GM21717 (cell line): ENCODE data around the gene DDHD1.
"Not testable (repeated sequence)": the region's sequence is repeated elsewhere in the genome, so short reads cannot be mapped to it uniquely, and the experiment has no call there.

ENCODE experiments used
- ATAC-seq: cut with Tn5 transposase; IDR thresholded peaks from one replicate; pipeline ENCODE4 v1.9.1; 2021; ENCODE audit warnings: mild to moderate bottlenecking, moderate library complexity; ENCODE audit not compliant: unreplicated experiment

DDHD1 gene

DNA sequence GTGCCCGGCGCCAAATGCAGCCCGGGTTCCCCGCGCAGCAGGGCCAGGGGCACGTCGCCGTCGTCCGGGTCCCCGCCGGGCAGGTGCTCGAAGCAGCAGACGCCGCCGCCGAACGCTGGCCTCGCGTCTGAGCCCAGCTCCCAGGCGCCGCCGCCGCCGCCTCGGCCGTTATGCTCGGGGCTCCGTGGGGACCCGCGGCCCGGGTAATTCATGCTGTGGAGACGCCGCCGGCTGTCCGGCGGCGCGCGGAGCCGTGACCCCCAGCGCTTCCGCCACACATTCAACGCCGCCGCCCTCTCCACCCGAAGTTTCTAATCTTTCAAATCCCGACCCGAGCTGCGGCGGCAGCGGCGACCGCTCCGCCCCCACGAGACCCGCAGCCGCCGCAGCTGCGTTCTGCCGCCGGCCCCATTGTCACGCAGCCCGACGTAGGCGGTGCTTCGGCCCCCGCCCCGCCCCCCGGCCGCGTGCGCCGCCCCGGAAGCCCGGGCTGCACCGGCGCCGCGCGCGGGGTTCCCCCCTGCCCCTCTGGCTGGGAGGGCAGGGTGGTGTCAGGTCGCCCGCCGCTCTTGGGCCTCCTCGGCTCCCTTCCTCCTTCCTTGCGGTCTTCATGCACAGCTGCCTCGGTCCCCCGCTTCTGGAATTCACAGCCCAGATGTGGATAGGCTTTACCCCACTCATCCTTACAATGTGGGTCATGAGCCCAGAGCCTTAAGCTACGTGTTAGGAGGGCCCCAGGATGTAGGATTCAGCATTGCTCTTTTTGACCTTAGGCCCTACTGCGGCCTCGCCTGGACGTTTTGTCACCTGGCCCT is at the start of gene DDHD1:
Gene DDHD1, minus strand, starts transcription at position 437 of the 815 bp plus-strand sequence. Its CDS starts 225 bp downstream, at position 212.
- ATAC-seq = peak; percentile 62

DNA sequence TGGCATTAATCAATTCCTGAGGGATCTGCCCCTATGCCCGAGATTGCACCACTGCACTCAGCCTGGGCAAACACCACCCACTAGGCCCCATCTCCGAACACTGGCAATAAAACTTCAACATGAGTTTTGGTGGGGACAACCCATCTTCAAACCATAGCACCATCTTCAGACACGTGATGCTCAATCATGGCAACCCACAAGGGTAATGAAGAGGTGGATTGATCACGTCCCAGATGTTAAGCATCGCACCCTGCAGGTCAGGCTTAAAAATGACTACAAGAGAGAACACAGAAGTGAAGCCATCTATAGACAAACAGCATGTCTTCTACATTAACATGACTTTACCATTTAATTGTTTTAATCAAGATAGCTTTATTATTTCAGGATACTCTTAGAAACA is 42.8 kb upstream of the DDHD1 start:
- ATAC-seq = no peak

- ATAC-seq = no peak
These were observed 40.1 kb upstream of the DDHD1 start for GRCh38 chr14:53193193-53193592.

- no peak for ATAC-seq
These were observed 39.1 kb upstream of the DDHD1 start for GRCh38 chr14:53192052-53192760.

DNA sequence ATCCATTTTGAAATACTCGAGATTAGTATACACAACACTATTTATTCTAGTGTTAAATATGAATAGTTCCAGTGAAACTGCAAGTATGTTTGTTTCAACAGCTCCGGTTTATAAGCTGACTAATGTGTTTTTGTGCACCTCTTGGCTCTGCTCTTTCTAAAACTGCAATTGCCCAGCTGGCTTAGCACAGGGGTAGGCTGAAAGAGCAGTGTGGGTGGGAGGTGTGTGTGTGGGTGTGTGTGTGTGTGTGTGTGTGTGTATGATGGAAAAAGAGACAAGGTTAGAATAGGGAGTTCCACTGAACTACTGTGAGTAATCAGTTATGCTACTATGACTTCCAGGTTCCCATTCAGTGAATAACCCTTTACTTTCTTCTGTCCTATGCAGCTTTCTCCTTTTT is 37.8 kb upstream of the DDHD1 start:
- ATAC-seq = peak; percentile 72

- ATAC-seq = no peak
These were observed 34.9 kb upstream of the DDHD1 start for GRCh38 chr14:53187921-53188463.

GRCh38 chr14:53186532-53186931 is 33.4 kb upstream of the DDHD1 start:
- no peak for ATAC-seq

DNA sequence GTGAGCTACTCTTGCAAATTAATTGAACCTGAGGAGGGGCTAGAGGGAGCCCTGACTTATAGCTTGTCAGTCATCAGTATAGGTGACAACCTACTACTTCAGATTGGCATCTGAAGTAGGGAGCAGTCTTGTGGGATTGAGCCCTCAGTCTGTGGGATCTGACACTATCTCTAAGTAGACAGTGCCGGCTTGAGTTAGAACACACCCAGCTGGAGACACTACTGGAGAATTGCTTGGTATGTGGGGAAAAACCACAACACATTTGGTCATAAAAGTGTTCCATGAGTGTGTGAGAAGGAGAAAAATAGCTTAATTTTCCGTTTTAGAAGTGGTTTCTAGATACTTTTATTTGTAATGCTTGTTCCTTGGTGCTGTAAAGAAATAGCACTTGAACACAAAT is 30.5 kb upstream of the DDHD1 start:
- no peak for ATAC-seq

- no peak for ATAC-seq
These were observed 29.9 kb upstream of the DDHD1 start for GRCh38 chr14:53183056-53183455.

DNA sequence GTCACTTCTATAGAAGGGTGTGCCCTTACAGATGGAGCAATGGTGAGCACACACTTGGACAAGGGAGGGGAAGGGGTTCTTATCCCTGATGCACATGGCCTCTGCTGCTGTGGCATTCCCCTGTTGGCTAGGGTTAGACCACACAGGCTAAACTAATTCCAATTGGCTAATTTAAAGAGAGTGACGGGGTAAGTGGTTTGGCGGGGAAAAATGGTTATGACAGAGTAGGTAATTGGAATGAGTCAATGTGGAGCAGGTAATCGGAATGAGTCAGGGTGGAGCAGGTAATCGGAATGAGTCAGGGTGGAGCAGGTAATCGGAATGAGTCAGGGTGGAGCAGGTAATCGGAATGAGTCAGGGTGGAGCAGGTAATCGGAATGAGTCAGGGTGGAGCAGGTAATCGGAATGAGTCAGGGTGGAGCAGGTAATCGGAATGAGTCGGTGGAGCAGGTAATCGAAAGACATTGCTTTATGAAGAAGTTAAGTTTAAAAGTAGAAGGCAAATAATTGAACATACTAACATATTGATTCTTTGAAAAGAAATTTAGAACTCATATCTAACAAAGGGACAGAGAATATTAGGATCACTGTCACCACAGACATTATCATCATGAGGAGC is 28.4 kb upstream of the DDHD1 start:
- not testable (repeated sequence) for ATAC-seq

DNA sequence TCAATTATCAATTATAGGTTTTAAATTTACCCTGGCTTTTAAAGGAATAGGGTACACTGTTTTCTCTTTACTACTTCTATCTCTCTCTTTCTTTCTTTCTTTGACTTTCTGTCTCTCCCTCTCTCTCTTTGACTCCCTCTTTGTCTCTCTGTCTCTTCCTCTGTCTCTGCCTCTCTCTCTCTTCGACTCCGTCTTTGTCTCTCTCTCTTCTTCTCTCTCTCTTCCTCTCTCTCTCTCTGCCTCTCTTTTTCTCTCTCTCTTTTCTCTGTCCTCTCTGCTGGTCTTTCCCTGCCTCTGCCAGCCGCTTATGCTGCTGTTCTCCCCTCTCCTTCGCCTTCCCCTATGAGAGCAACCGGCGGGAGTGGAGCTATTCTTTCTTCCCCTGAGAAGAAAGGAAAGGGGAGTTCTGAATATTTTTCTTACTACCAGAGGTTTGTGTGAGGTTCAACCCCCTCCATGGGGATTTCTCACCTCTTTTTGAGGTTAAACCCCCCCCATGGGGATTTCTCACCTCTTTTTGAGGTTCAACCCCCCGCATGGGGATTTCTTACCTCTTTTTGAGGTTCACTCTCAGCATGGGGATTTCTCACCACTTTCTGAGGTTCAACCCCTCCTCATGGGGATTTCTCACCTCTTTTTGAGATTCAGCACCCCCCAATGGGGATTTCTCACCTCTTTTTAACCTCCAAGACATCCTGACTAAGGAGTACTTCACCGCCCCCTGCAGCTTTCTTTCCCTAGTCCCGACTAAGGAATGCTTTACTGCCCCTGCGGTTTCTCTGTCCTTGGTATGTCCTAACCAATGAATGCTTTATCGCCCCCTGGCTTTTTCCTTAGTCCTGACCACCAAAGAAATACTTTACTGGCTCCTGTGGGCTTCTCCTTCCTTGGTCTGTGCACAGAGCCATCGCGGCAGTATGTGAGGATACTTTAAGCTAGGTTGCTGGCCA is 27.4 kb upstream of the DDHD1 start:
- peak; percentile 59 for ATAC-seq

- not testable (repeated sequence) for ATAC-seq
These were observed 26.4 kb upstream of the DDHD1 start for GRCh38 chr14:53179486-53180005.

GRCh38 chr14:53175375-53175774 is 22.3 kb upstream of the DDHD1 start:
- no peak for ATAC-seq

GRCh38 chr14:53174918-53175317 is 21.8 kb upstream of the DDHD1 start:
- ATAC-seq = no peak

DNA sequence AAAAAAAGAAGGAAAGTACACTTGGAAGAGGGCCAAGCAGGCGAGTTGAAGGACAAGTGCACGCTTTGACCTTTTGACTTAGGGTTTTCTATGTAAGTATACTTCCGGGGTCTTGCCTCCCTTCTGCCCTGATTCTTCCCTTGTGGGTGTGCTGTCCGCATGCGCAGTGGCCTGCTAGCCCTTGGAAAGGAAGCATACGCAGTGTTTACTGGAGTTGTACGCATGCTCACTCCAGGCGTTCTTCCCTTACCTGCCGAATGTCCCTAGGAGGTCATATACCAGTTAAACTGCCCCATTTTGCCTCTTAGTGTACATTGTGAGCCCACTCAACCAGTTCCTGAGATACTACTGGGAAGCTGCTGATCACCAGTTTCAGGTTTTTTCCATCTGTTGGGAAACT is 15.7 kb upstream of the DDHD1 start:
- ATAC-seq = no peak

DNA sequence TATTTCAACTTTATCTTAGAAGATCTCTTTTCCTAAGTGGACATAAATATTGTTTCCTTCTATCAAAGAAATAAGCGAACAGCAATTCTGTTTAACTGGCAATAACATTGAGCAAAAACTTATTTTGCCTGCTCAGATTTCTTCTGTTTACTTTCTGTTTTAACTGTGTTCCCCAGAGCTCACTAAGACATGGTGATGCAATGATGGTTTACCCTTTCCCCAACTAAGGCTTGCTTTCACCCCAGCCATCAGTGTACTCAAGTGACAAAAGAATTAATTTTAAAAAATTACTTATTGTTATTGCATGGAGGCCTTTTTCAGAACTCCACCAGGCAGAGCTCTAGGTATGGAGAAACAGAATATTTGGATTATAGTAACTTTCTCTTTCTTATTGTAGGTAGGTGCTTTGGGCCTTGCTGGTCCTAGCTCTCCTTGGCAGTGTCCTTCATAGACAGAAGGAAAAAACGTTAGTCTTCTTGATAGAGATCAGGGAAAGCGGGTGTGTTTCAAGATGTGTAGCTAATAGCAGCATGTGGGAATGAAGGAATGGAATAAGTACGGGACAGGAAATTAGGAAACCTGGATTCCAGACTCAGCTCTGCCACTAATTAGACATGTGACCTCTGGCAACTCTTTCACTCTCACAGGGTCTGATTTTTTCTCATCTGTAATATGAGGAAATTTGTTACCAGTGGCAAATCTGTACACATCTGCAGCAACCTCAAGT is 14.6 kb upstream of the DDHD1 start:
- no peak for ATAC-seq

- ATAC-seq = peak; percentile 53
These were observed 8.8 kb upstream of the DDHD1 start for GRCh38 chr14:53161758-53162435.

GRCh38 chr14:53156238-53156637 is 3.1 kb upstream of the DDHD1 start:
- no peak for ATAC-seq

GRCh38 chr14:53153702-53154112 is 584 bp upstream of the DDHD1 start:
- no peak for ATAC-seq
